ENCODE data around the gene LARGE1. TPM values are rescaled to one million over a fixed set of nuclear protein-coding genes. Genes with fewer than 3 reads are reported as not detected.

The LARGE1 gene
- total RNA-seq, 1 experiment from 2014 or later, result 1.5 TPM

DNA sequence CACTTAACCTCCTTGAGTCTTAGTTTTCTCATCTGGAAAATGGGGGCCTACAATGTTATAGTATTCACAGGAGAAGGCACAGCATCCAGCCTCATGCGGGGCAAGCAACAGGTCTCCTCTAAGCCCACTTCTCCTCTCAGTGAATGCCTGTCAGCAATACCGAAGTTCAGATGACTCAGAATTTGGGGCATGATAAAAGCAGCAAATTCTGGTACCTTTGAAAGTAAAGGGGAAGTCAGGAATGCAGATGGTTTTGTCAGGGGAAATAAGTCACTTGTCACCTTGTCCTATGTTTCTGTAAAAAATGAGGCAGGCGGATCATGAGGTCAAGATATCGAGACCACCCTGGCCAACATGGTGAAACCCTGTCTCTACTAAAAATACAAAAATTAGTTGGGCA is 350.2 kb downstream of the LARGE1 start:
- no peaks in the 10 kb centered on the region for H3K36me3 ChIP-seq (ENCODE audit: control insufficient read depth in 1 of 2, insufficient read depth in 2 of 2, low read length in 2 of 2)
- H3K79me2 ChIP-seq (ENCODE audit: insufficient read depth, low read length), result no peaks in the 10 kb centered on the region
- ChIA-PET POLR2A (no interaction called here), CTCF (no interaction called here), RAD21 (ENCODE audit: low non-redundant PET in 1 of 2, low total read pairs in 2 of 2, uncharacterized antibody in 2 of 2, unreplicated experiment in 2 of 2) (no interaction called here)
- H3K27me3 ChIP-seq (ENCODE audit: insufficient read depth, low read length), result no peaks in the 10 kb centered on the region
- TF ChIP-seq, protein P1, sequence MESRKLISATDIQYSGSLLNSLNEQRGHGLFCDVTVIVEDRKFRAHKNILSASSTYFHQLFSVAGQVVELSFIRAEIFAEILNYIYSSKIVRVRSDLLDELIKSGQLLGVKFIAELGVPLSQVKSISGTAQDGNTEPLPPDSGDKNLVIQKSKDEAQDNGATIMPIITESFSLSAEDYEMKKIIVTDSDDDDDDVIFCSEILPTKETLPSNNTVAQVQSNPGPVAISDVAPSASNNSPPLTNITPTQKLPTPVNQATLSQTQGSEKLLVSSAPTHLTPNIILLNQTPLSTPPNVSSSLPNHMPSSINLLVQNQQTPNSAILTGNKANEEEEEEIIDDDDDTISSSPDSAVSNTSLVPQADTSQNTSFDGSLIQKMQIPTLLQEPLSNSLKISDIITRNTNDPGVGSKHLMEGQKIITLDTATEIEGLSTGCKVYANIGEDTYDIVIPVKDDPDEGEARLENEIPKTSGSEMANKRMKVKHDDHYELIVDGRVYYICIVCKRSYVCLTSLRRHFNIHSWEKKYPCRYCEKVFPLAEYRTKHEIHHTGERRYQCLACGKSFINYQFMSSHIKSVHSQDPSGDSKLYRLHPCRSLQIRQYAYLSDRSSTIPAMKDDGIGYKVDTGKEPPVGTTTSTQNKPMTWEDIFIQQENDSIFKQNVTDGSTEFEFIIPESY (IDR thresholded peaks at IDR 0.05; ENCODE audit: extremely low read depth, insufficient replicate concordance, low read length), result no peak
- TF ChIP-seq SP1 (IDR thresholded peaks at IDR 0.05; ENCODE audit: low read depth), result no peak
- no peak for TF ChIP-seq CBX3 (IDR thresholded peaks at IDR 0.05; ENCODE audit: low read depth)
- TF ChIP-seq FOSL1 (IDR thresholded peaks at IDR 0.05; ENCODE audit: low read depth), result no peak
- TF ChIP-seq SRF (IDR thresholded peaks at IDR 0.05; ENCODE audit: low read depth), result no peak
- TF ChIP-seq YY1 (IDR thresholded peaks at IDR 0.05; ENCODE audit: extremely low read depth, insufficient replicate concordance, low read depth, low read length), result no peak
- no peak for TF ChIP-seq CEBPB (IDR thresholded peaks at IDR 0.05; ENCODE audit: low read depth)
- DNase-seq (ENCODE audit: low read depth, low spot score), result no peak
- BruUV-seq (replicated peaks), result no TSS peak
- H3K4me3 ChIP-seq (replicated peaks in 1 of 2; ENCODE audit: low read depth in 1 of 2, low read length in 2 of 2), result no peak overlapping the region
- no peaks in the 10 kb centered on the region for H4K20me1 ChIP-seq (ENCODE audit: insufficient read depth)
- intact Hi-C loops (cut with micrococcal nuclease), result no loop called here
- H3K9ac ChIP-seq (ENCODE audit: low read length), result no peak overlapping the region
- H3K4me2 ChIP-seq (ENCODE audit: low read length), result no peak overlapping the region
- H3K4me1 ChIP-seq (ENCODE audit: control insufficient read depth in 1 of 2, insufficient read depth in 2 of 2, low read length in 2 of 2), result no peaks in the 10 kb centered on the region
- peaks cover 0 to 20% of the 10 kb centered on the region in 2 experiments; a peak in 2 of 4 replicates for H3K9me3 ChIP-seq (ENCODE audit: control insufficient read depth in 1 of 2, insufficient read depth in 1 of 2, low read depth in 1 of 2, low read length in 2 of 2)
- H3K9me2 ChIP-seq (ENCODE audit: insufficient read depth), result no peaks in the 10 kb centered on the region
- ATAC-seq, result no peak
- H2AFZ ChIP-seq (ENCODE audit: low read depth, low read length, poor library complexity, severe bottlenecking), result no peak overlapping the region
- H3K27ac ChIP-seq (ENCODE audit: low read depth, low read length), result no peak overlapping the region

DNA sequence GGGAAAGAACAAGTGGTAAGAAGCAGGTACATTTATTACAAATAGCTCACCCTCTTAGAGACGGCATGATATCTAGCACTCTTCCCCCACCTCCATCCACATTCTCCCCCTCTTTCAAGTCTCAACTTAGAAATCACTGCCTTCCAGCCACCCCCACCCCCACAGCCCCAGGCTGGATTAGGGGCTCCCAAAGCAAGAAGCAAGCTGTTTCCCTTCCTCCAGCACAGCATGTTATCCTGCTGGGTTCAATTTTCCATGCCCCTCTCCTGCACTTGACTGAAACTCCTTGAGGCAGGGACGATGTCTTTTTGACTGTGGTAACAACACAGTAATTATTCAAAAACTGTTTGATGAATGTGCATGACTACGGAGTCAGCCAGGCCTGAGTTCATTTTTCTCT is 350.7 kb downstream of the LARGE1 start:
- Histone ChIP-seq H3K9me2 (ENCODE audit: insufficient read depth) (no peaks in the 10 kb centered on the region), H4K20me1 (ENCODE audit: insufficient read depth) (no peaks in the 10 kb centered on the region), H3K79me2 (ENCODE audit: insufficient read depth, low read length) (no peaks in the 10 kb centered on the region), H3K4me1 (ENCODE audit: control insufficient read depth in 1 of 2, insufficient read depth in 2 of 2, low read length in 2 of 2) (no peaks in the 10 kb centered on the region), H3K27ac (ENCODE audit: low read depth, low read length) (no peak overlapping the region), H3K27me3 (ENCODE audit: insufficient read depth, low read length) (no peaks in the 10 kb centered on the region), H3K9me3 (ENCODE audit: control insufficient read depth in 1 of 2, insufficient read depth in 1 of 2, low read depth in 1 of 2, low read length in 2 of 2) (peaks cover 0 to 23% of the 10 kb centered on the region in 2 experiments; a peak in 2 of 4 replicates), H3K4me2 (ENCODE audit: low read length) (no peak overlapping the region), H2AFZ (ENCODE audit: low read depth, low read length, poor library complexity, severe bottlenecking) (no peak overlapping the region), H3K4me3 (replicated peaks in 1 of 2; ENCODE audit: low read depth in 1 of 2, low read length in 2 of 2) (no peak overlapping the region), H3K36me3 (ENCODE audit: control insufficient read depth in 1 of 2, insufficient read depth in 2 of 2, low read length in 2 of 2) (no peaks in the 10 kb centered on the region), H3K9ac (ENCODE audit: low read length) (no peak overlapping the region)
- DNase-seq (ENCODE audit: low read depth, low spot score) (no peak), ATAC-seq (no peak)
- BruUV-seq (replicated peaks), result no TSS peak
- TF ChIP-seq, protein P2, sequence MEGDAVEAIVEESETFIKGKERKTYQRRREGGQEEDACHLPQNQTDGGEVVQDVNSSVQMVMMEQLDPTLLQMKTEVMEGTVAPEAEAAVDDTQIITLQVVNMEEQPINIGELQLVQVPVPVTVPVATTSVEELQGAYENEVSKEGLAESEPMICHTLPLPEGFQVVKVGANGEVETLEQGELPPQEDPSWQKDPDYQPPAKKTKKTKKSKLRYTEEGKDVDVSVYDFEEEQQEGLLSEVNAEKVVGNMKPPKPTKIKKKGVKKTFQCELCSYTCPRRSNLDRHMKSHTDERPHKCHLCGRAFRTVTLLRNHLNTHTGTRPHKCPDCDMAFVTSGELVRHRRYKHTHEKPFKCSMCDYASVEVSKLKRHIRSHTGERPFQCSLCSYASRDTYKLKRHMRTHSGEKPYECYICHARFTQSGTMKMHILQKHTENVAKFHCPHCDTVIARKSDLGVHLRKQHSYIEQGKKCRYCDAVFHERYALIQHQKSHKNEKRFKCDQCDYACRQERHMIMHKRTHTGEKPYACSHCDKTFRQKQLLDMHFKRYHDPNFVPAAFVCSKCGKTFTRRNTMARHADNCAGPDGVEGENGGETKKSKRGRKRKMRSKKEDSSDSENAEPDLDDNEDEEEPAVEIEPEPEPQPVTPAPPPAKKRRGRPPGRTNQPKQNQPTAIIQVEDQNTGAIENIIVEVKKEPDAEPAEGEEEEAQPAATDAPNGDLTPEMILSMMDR (IDR thresholded peaks at IDR 0.05 in 2 of 3, conservative IDR thresholded peaks at IDR 0.05 in 1 of 3; ENCODE audit: borderline replicate concordance in 1 of 3, insufficient read depth in 1 of 3, low read depth in 2 of 3, low read length in 2 of 3), result no peak
- no peak for TF ChIP-seq ZNF274 (IDR thresholded peaks at IDR 0.05; ENCODE audit: low read depth, low read length)
- no peak for TF ChIP-seq YY1 (IDR thresholded peaks at IDR 0.05; ENCODE audit: extremely low read depth, insufficient replicate concordance, low read depth, low read length)
- TF ChIP-seq SRF (IDR thresholded peaks at IDR 0.05; ENCODE audit: low read depth), result no peak
- no peak for TF ChIP-seq TCF7L2 (IDR thresholded peaks at IDR 0.05; ENCODE audit: borderline replicate concordance, extremely low read depth, insufficient read depth, insufficient read length)
- TF ChIP-seq EZH2phosphoT487 (IDR thresholded peaks at IDR 0.05; ENCODE audit: borderline replicate concordance), result no peak
- CTCF ChIA-PET, result no interaction called here
- POLR2A ChIA-PET, result no interaction called here
- RAD21 ChIA-PET (ENCODE audit: low non-redundant PET in 1 of 2, low total read pairs in 2 of 2, uncharacterized antibody in 2 of 2, unreplicated experiment in 2 of 2), result no interaction called here
- intact Hi-C loops (cut with micrococcal nuclease), result no loop called here
